GM19463 (cell line): Measurements from ENCODE around the gene PI4KA.
"Not testable (repeated sequence)": the region's sequence is repeated elsewhere in the genome, so short reads cannot be mapped to it uniquely, and the experiment has no call there.

Source experiments
- ATAC-seq: cut with Tn5 transposase; IDR thresholded peaks from one replicate; pipeline ENCODE4 v1.9.1; 2021; ENCODE audit warnings: mild to moderate bottlenecking, moderate library complexity; ENCODE audit not compliant: unreplicated experiment

Gene PI4KA

DNA sequence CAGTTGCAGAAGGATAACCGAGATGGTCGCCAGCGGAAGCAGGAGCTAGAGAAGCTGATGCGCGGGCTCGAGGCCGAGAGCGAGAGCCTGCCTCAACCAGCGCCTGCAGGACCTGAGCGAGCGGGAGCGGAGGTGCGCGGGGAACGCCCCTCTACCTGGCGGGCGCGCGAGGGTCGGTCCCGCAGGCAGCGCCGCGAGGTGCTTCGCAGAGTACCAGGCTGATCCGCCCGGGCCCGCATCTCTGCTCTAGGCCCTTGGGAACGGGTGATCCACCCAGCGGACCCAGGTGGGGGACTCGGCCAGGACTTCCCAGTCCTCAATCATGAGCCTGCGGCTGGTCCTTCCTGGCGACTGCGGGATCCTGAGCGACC is 156.5 kb downstream of the PI4KA start:
- not testable (repeated sequence) for ATAC-seq

GRCh38 chr22:20701680-20702136 is 156.9 kb downstream of the PI4KA start:
- ATAC-seq: not testable (repeated sequence)

GRCh38 chr22:20700347-20700746 is 158.3 kb downstream of the PI4KA start:
- not testable (repeated sequence) for ATAC-seq

DNA sequence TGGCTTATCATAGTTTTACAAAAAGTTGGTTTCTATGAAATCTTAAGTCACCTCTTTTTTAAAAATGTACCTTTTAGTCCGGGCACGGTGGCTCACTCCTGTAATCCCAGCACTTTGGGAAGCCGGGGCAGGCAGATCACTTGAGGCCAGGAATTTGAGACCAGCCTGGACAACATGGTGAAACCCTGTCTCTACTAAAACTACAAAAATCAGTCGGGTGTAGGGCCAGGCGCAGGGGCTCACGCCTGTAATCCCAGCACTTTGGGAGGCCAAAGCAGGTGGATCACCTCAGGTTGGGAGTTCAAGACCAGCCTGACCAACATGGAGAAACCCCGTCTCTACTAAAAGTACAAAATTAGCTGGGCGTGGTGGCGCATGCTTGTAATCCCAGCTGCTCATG is 158.8 kb downstream of the PI4KA start:
- not testable (repeated sequence) for ATAC-seq

DNA sequence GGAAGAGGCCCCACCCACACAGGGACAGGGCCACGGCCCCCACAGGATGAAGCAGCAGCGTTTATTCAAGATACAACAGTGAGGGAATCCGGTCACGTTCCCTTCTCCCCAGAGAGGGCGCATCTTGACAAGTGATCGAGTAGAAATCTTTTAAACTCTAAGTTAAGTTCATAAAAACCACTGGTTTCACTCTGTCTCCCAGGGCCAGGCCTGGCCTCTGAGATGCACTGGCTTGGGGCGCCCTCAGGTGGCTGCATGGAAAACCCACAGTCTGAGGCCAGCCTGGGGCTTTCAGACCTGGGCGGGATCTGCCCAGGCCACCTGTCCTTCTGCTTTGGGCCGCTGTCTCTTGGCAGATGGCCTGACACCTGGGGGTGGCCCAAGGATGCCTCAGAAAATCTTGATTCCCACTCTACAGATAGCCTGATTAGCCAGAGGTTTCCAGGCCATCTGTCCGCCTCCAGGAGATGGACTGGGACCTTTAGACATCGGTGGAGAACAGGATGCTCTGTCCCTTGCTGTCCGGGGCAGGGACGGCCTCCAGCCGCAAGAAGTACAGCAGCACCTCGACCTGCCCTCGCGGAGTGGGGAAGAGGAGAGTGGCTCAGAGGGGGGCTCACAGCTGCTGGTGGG is 161.0 kb downstream of the PI4KA start:
- not testable (repeated sequence) for ATAC-seq

DNA sequence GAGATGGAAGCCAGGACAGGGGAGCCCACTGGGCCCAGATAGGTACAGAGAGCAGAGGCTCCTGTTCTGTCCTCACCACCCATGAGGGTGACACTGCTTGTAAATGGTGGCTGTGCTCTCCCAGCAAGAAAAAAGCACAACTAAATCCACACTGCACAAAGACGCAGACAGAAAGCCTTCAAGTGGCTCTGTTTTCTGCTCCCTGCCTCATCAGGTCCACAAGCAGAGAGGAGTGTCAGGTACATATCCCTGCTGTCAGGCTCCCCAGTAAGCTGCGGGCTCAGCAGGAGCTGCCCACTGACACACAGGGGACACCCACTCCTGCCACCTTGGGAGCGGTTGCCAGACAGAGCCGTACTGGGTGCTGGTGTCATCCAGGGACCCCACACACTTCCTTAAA is 162.6 kb downstream of the PI4KA start:
- not testable (repeated sequence) for ATAC-seq

- ATAC-seq: not testable (repeated sequence)
Observed at GRCh38 chr22:20695205-20695604, 163.4 kb downstream of the PI4KA start.

- not testable (repeated sequence) for ATAC-seq
Observed at GRCh38 chr22:20694256-20694655, 164.4 kb downstream of the PI4KA start.

GRCh38 chr22:20692926-20693325 is 165.7 kb downstream of the PI4KA start:
- not testable (repeated sequence) for ATAC-seq

GRCh38 chr22:20690586-20691317 is 167.9 kb downstream of the PI4KA start:
- not testable (repeated sequence) for ATAC-seq

- not testable (repeated sequence) for ATAC-seq
Observed at GRCh38 chr22:20687356-20688172, 171.0 kb downstream of the PI4KA start.

DNA sequence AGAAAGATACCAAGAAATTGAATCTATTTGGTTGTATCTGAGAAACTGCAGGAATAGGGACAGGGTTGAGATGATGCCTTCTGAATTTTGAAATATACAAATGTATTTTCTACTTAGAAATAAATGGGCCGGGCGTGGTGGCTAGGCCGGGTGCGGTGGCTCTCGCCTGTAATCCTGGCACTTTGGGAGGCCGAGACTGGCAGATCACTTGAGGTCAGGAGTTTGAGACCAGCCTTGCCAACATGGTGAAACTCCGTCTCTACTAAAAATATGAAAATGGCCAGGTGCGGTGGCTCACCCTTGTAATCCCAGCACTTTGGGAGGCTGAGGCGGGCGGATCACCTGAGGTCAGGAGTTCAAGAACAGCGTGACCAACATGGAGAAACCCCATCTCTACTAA is 172.8 kb downstream of the PI4KA start:
- not testable (repeated sequence) for ATAC-seq

GRCh38 chr22:20678792-20679435 is 179.7 kb downstream of the PI4KA start:
- not testable (repeated sequence) for ATAC-seq

- no peak for ATAC-seq
Observed at GRCh38 chr22:20677684-20678242, 180.8 kb downstream of the PI4KA start.

DNA sequence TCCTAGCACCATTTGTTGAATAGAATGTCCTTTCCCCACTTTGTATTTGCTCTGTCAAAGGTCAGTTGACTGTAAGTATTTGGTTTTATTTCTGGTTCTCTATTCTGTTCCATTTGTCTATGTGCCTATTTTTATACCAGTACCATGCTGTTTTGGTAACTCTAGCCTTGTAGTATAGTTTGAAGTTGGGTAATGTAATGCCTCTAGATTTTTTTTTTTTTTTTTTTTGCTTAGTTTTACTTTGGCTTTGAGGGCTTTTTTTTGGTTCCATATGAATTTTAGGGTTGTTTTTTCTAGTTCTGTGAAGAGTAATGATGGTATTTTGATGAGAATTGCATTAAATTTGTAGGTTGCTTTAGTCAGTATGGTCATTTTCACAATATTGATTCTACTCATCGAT is 183.0 kb downstream of the PI4KA start:
- not testable (repeated sequence) for ATAC-seq

GRCh38 chr22:20674998-20675397 is 183.6 kb downstream of the PI4KA start:
- ATAC-seq: no peak

- ATAC-seq: no peak
Observed at GRCh38 chr22:20673295-20674195, 185.1 kb downstream of the PI4KA start.

GRCh38 chr22:20672732-20673131 is 185.9 kb downstream of the PI4KA start:
- no peak for ATAC-seq

- no peak for ATAC-seq
Observed at GRCh38 chr22:20672082-20672424, 186.6 kb downstream of the PI4KA start.
